Mesothelial cell of epicardium (in vitro differentiated cells): ENCODE results near the gene DSCAM. TPM values are rescaled to one million over a fixed set of nuclear protein-coding genes. Genes with fewer than 3 reads are reported as not detected.

Source experiments
- DNase-seq, 2 experiments: peaks; one replicate each; pipeline ENCODE4 v3.0.0; 2021; ENCODE audit warnings: low spot score in 2 of 2; ENCODE audit not compliant: unreplicated experiment in 2 of 2
- H3K27ac Mint-ChIP-seq: 2 replicates; pipeline ENCODE4 v1.8.0; 2021; ENCODE audit warnings: mixed read lengths
- H3K27me3 Mint-ChIP-seq: 2 replicates; pipeline ENCODE4 v1.8.0; 2021; ENCODE audit warnings: low read depth, mixed read lengths
- H3K36me3 Mint-ChIP-seq: 2 replicates; pipeline ENCODE4 v1.8.0; 2021; ENCODE audit warnings: mixed read lengths
- H3K4me1 Mint-ChIP-seq: 2 replicates; pipeline ENCODE4 v1.8.0; 2021; ENCODE audit warnings: mixed read lengths
- H3K4me3 Mint-ChIP-seq: 2 replicates; pipeline ENCODE4 v1.8.0; 2021; ENCODE audit warnings: mild to moderate bottlenecking, moderate library complexity, mixed read lengths
- H3K9me3 Mint-ChIP-seq: 2 replicates; pipeline ENCODE4 v1.8.0; 2021; ENCODE audit warnings: mixed read lengths
- CTCF ChIP-seq: fragments of 200-600 bp; sonication (generic); IDR thresholded peaks from one replicate; pipeline ENCODE4 v1.5.0; 2021; ENCODE audit warnings: antibody characterized with exemption; ENCODE audit not compliant: unreplicated experiment
- total RNA-seq: library from RNA; stranded (reverse); gene quantifications from 3 replicates; pipeline ENCODE4 v1.2.1, GENCODE V29; 2021

Gene DSCAM
- total RNA-seq, 1 donor from 2014 or later, result not detected

GRCh38 chr21:40844935-40845334 lies 2.0 kb downstream of the DSCAM start:
- Mint-ChIP-seq H3K27ac (no peak overlapping the region), H3K4me1 (peaks cover 20% of the 10 kb centered on the region), H3K27me3 (peaks cover 54% of the 10 kb centered on the region), H3K36me3 (no peaks in the 10 kb centered on the region), H3K4me3 (no peak overlapping the region), H3K9me3 (no peaks in the 10 kb centered on the region)
- no peak for DNase-seq
- no peak for TF ChIP-seq CTCF

- Mint-ChIP-seq H3K36me3 (no peaks in the 10 kb centered on the region), H3K4me3 (peak overlapping the region; percentile 79), H3K27ac (no peak overlapping the region), H3K4me1 (peaks cover 22% of the 10 kb centered on the region), H3K9me3 (no peaks in the 10 kb centered on the region), H3K27me3 (peaks cover 70% of the 10 kb centered on the region)
- peak; percentile 15 for TF ChIP-seq CTCF
- DNase-seq, result no peak
These were observed 4.8 kb downstream of the DSCAM start for GRCh38 chr21:40842197-40842552.

- Mint-ChIP-seq H3K4me3 (peak overlapping the region; percentile 79), H3K9me3 (no peaks in the 10 kb centered on the region), H3K27me3 (peaks cover 73% of the 10 kb centered on the region), H3K36me3 (no peaks in the 10 kb centered on the region), H3K4me1 (peaks cover 19% of the 10 kb centered on the region), H3K27ac (no peak overlapping the region)
- TF ChIP-seq CTCF, result peak; percentile 19
- peak; percentile 61 to 76 for DNase-seq
These were observed 5.3 kb downstream of the DSCAM start for GRCh38 chr21:40841524-40842196.

GRCh38 chr21:40840401-40841125 lies 6.4 kb downstream of the DSCAM start:
- no peaks in the 10 kb centered on the region for H3K9me3 Mint-ChIP-seq
- no peak for DNase-seq
- no peak overlapping the region for H3K27ac Mint-ChIP-seq
- H3K36me3 Mint-ChIP-seq, result no peaks in the 10 kb centered on the region
- TF ChIP-seq CTCF, result no peak
- H3K27me3 Mint-ChIP-seq, result peaks cover 76% of the 10 kb centered on the region
- H3K4me3 Mint-ChIP-seq, result peak overlapping the region; percentile 79
- H3K4me1 Mint-ChIP-seq, result peaks cover 19% of the 10 kb centered on the region

GRCh38 chr21:40839521-40839920 lies 7.4 kb downstream of the DSCAM start:
- peaks cover 19% of the 10 kb centered on the region for H3K4me1 Mint-ChIP-seq

More at GRCh38 chr21:40839521-40839920, 7.4 kb downstream of the DSCAM start:
- H3K36me3 Mint-ChIP-seq, result no peaks in the 10 kb centered on the region
- H3K27ac Mint-ChIP-seq, result no peak overlapping the region
- DNase-seq, result no peak
- peaks cover 68% of the 10 kb centered on the region for H3K27me3 Mint-ChIP-seq
- no peak overlapping the region for H3K4me3 Mint-ChIP-seq
- no peak for TF ChIP-seq CTCF
- no peaks in the 10 kb centered on the region for H3K9me3 Mint-ChIP-seq
